Aorta (tissue), 5 donors: ENCODE measurements around the gene SUFU. TPM values are rescaled to one million over a fixed set of nuclear protein-coding genes. Genes with fewer than 3 reads are reported as not detected.

Experiments used
- ATAC-seq: fragments of 200-7000 bp; cut with Tn5 transposase; one replicate; pipeline ENCODE4 v1.9.1; 2022; ENCODE audit warnings: moderate library complexity; ENCODE audit not compliant: low FRiP score
- DNase-seq, 2 donors: peaks; one replicate each; pipeline ENCODE4 v3.0.0-alpha.2; 2020
- H3K27ac ChIP-seq, 2 donors: one replicate each; pipeline ENCODE4 v1.5.1; 2013; ENCODE audit warnings: low read length in 2 of 2, mild to moderate bottlenecking in 2 of 2, moderate library complexity in 2 of 2, control low read depth in 1 of 2, inconsistent platforms in 1 of 2, low read depth in 1 of 2
- H3K27me3 ChIP-seq, 2 donors: one replicate each; pipeline ENCODE4 v1.6.1; 2013; ENCODE audit warnings: control low read depth in 1 of 2, low read length in 1 of 2, mild to moderate bottlenecking in 1 of 2, moderate library complexity in 1 of 2; ENCODE audit not compliant: insufficient read depth in 2 of 2, control insufficient read depth in 1 of 2
- H3K36me3 ChIP-seq, 2 donors: one replicate each; pipeline ENCODE4 v1.6.1; 2013; ENCODE audit warnings: control low read depth in 1 of 2, low read length in 1 of 2, mild to moderate bottlenecking in 1 of 2; ENCODE audit not compliant: insufficient read depth in 2 of 2, control insufficient read depth in 1 of 2
- H3K4me1 ChIP-seq, 2 donors: one replicate each; pipeline ENCODE4 v1.6.1; 2013; ENCODE audit warnings: low read length in 2 of 2, control low read depth in 1 of 2, mild to moderate bottlenecking in 1 of 2, moderate library complexity in 1 of 2; ENCODE audit not compliant: insufficient read depth in 2 of 2, control insufficient read depth in 1 of 2
- H3K4me3 ChIP-seq, 2 donors: one replicate each; pipeline ENCODE4 v1.5.1; 2013; ENCODE audit warnings: low read length in 2 of 2, control low read depth in 1 of 2, mild to moderate bottlenecking in 1 of 2
- H3K9me3 ChIP-seq: one replicate; pipeline ENCODE4 v1.6.1; 2013; ENCODE audit warnings: mild to moderate bottlenecking, low read length; ENCODE audit not compliant: control insufficient read depth
- WGBS, 2 donors: extraction: QIAGEN DNeasy Blood & Tissue Kit; methylation state at CpG; one replicate each; pipeline ENCODE4 v1.1.7; 2013; 5-methylcytosine and 5-hydroxymethylcytosine counted together
- intact Hi-C, 2 donors: fragments of 100-400 bp; cut with DNase I; formaldehyde crosslinking; loops; one replicate each; pipeline versions ENCODE4 v1.14.2 to v1.15.0; 2022
- polyA plus RNA-seq, 2 donors: library from polyadenylated mRNA; stranded (reverse); fragments of 200-250 nt; gene quantifications; one replicate each; pipeline ENCODE4 v1.2.3, GENCODE V29; 2013
- total RNA-seq, 2 donors: library from RNA; stranded (reverse); fragmentation: NEBNext Ultra II Directional; extraction: Animal tissue kit (Norgen Biotek cat#: 25700); gene quantifications; one replicate each; pipeline ENCODE4 v1.2.1, GENCODE V29; 2021
- donor health status: healthy with polysubstance abuse.
- donor health status: Bipolar disorder and iron deficiency.
- donor health status: DM: no; HTN: no; CAD: no.
- donor health status: DM: no; HTN: no; CAD: no.
- donor health status: DM: yes; HTN: yes; CAD: no.

SUFU gene
- total and polyA plus RNA-seq, 4 donors = 2.3 to 24.0 (median 7.9) TPM

GRCh38 chr10:102535481-102536147, 31.8 kb downstream of the SUFU start:
- intact Hi-C loops = no loop called here
- ATAC-seq (no peak), DNase-seq (no peak)
- H3K4me1 ChIP-seq = no peaks in the 10 kb centered on the region
- H3K9me3 ChIP-seq = no peaks in the 10 kb centered on the region
- WGBS, 2 donors = 93 to 97% methylated on average over 7 of the region's 7 CpGs
- H3K27me3 ChIP-seq = no peaks in the 10 kb centered on the region
- H3K36me3 ChIP-seq = no peaks in the 10 kb centered on the region
- no peak overlapping the region for H3K27ac ChIP-seq
- no peak overlapping the region for H3K4me3 ChIP-seq

GRCh38 chr10:102537367-102537766, 33.6 kb downstream of the SUFU start:
- Histone ChIP-seq H3K36me3 (no peaks in the 10 kb centered on the region), H3K9me3 (no peaks in the 10 kb centered on the region), H3K4me1 (no peaks in the 10 kb centered on the region), H3K27me3 (no peaks in the 10 kb centered on the region), H3K4me3 (no peak overlapping the region), H3K27ac (no peak overlapping the region)
- DNase-seq (no peak), ATAC-seq (no peak)
- intact Hi-C loops = no loop called here

- intact Hi-C loops = no loop called here
- H3K27me3 ChIP-seq = no peaks in the 10 kb centered on the region
- no peak overlapping the region for H3K4me3 ChIP-seq
- ATAC-seq (no peak), DNase-seq (no peak)
- no peaks in the 10 kb centered on the region for H3K4me1 ChIP-seq
- WGBS, 2 donors = 97% methylated on average over 2 of the region's 2 CpGs
- H3K9me3 ChIP-seq = no peaks in the 10 kb centered on the region
- no peaks in the 10 kb centered on the region for H3K36me3 ChIP-seq
- H3K27ac ChIP-seq = no peak overlapping the region
Measured at GRCh38 chr10:102537948-102538347, 34.2 kb downstream of the SUFU start.

GRCh38 chr10:102538811-102539210, 35.0 kb downstream of the SUFU start:
- no peaks in the 10 kb centered on the region for H3K36me3 ChIP-seq
- intact Hi-C loops = no loop called here
- ATAC-seq = no peak
- no peaks in the 10 kb centered on the region for H3K9me3 ChIP-seq
- H3K4me1 ChIP-seq = no peaks in the 10 kb centered on the region
- 61 to 74% methylated on average over 2 of the region's 2 CpGs for WGBS, 2 donors
- DNase-seq = no peak
- H3K27me3 ChIP-seq = no peaks in the 10 kb centered on the region
- H3K4me3 ChIP-seq = no peak overlapping the region
- no peak overlapping the region for H3K27ac ChIP-seq

GRCh38 chr10:102540023-102540422, 36.3 kb downstream of the SUFU start:
- H3K9me3 ChIP-seq = no peaks in the 10 kb centered on the region
- no peak overlapping the region for H3K27ac ChIP-seq
- H3K4me3 ChIP-seq = no peak overlapping the region
- intact Hi-C loops = no loop called here
- DNase-seq (no peak), ATAC-seq (no peak)
- 61 to 68% methylated on average over 1 of the region's 1 CpG for whole genome bisulfite sequencing, 2 donors
- no peaks in the 10 kb centered on the region for H3K36me3 ChIP-seq
- no peaks in the 10 kb centered on the region for H3K27me3 ChIP-seq
- no peaks in the 10 kb centered on the region for H3K4me1 ChIP-seq

- ATAC-seq = no peak
- Histone ChIP-seq H3K27ac (no peak overlapping the region), H3K9me3 (no peaks in the 10 kb centered on the region), H3K4me1 (no peaks in the 10 kb centered on the region), H3K27me3 (no peaks in the 10 kb centered on the region), H3K36me3 (no peaks in the 10 kb centered on the region), H3K4me3 (no peak overlapping the region)
- WGBS, 2 donors = 79 to 88% methylated on average over 8 of the region's 8 CpGs
- no peak for DNase-seq
- intact Hi-C loops = no loop called here
Measured at GRCh38 chr10:102542800-102543418, 39.1 kb downstream of the SUFU start.

- intact Hi-C loops = no loop called here
- H3K9me3 ChIP-seq = no peaks in the 10 kb centered on the region
- DNase-seq = no peak
- H3K36me3 ChIP-seq = no peaks in the 10 kb centered on the region
- no peaks in the 10 kb centered on the region for H3K27me3 ChIP-seq
- no peak overlapping the region for H3K4me3 ChIP-seq
- H3K4me1 ChIP-seq = no peaks in the 10 kb centered on the region
- no peak overlapping the region for H3K27ac ChIP-seq
- ATAC-seq = no peak
- whole genome bisulfite sequencing, 2 donors = 95 to 96% methylated on average over 6 to 7 of the region's 7 CpGs
Measured at GRCh38 chr10:102545265-102545871, 41.6 kb downstream of the SUFU start.

GRCh38 chr10:102545997-102546396, 42.2 kb downstream of the SUFU start:
- no peak for DNase-seq
- Histone ChIP-seq H3K9me3 (no peaks in the 10 kb centered on the region), H3K27ac (no peak overlapping the region), H3K36me3 (no peaks in the 10 kb centered on the region), H3K27me3 (no peaks in the 10 kb centered on the region), H3K4me3 (no peak overlapping the region), H3K4me1 (no peaks in the 10 kb centered on the region)
- ATAC-seq = no peak
- 7 to 9% methylated on average over 2 of the region's 2 CpGs for WGBS, 2 donors
- intact Hi-C loops = no loop called here
